Fibroblast of lung (primary cell): ENCODE measurements around the gene CDKN3.

Experiments used
- EZH2 ChIP-seq: IDR thresholded peaks from 2 replicates; pipeline ENCODE4 v1.5.1; 2012; ENCODE audit warnings: low read length, control low read depth, mild to moderate bottlenecking; ENCODE audit errors: missing control alignments
- TF ChIP-seq, protein P1 (sequence below), 2 donors: IDR thresholded peaks in 1 of 2; conservative IDR thresholded peaks in 1 of 2; 1 replicate in 1 of 2; 2 replicates in 1 of 2; pipeline ENCODE4 v1.5.1; 2011 to 2012; ENCODE audit warnings: low read length in 2 of 2, control low read depth in 1 of 2, inconsistent platforms in 1 of 2, low read depth in 1 of 2, mild to moderate bottlenecking in 1 of 2

DNA sequence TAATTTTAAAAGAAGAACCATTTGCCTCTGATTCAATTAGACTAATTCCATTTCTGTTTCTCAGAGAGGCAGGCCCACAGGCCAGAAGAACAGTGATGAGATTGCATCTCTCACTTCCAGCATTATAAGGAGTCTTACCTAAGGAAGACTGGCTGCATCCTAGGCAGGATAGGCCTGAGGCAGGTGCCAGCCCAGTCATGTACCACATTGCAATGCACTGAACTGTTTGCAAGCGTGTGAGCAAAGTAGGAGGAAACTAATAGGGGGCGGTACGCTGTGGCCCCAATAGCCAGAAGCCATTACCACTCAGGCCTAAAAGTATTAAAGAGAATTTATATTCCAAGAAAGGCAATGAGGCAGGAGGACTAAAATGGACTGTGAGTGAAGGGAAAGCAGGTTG lies 56.4 kb downstream of the CDKN3 start:
- TF ChIP-seq, protein P1, sequence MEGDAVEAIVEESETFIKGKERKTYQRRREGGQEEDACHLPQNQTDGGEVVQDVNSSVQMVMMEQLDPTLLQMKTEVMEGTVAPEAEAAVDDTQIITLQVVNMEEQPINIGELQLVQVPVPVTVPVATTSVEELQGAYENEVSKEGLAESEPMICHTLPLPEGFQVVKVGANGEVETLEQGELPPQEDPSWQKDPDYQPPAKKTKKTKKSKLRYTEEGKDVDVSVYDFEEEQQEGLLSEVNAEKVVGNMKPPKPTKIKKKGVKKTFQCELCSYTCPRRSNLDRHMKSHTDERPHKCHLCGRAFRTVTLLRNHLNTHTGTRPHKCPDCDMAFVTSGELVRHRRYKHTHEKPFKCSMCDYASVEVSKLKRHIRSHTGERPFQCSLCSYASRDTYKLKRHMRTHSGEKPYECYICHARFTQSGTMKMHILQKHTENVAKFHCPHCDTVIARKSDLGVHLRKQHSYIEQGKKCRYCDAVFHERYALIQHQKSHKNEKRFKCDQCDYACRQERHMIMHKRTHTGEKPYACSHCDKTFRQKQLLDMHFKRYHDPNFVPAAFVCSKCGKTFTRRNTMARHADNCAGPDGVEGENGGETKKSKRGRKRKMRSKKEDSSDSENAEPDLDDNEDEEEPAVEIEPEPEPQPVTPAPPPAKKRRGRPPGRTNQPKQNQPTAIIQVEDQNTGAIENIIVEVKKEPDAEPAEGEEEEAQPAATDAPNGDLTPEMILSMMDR (conservative IDR thresholded peaks at IDR 0.05 in 1 of 2, IDR thresholded peaks at IDR 0.05 in 1 of 2; ENCODE audit: low read depth in 1 of 2, low read length in 2 of 2) = no peak
- TF ChIP-seq EZH2 = no peak
